Smooth muscle cell (in vitro differentiated cells): ENCODE data around the gene FBLL1. TPM values are rescaled to one million over a fixed set of nuclear protein-coding genes. Genes with fewer than 3 reads are reported as not detected.

Experiments
- DNase-seq: peaks from one replicate; lab custom pipeline; 2025; ENCODE audit not compliant: unreplicated experiment; lab: John Stamatoyannopoulos, UW
- H2AFZ ChIP-seq: fragments of 200-600 bp; sonication (generic); 2 replicates; pipeline ENCODE4 v1.6.0; 2016; ENCODE audit warnings: antibody characterized with exemption, low read depth, mild to moderate bottlenecking
- H3F3A ChIP-seq: fragments of 200-600 bp; sonication (generic); 2 replicates; pipeline ENCODE4 v1.6.0; 2017; ENCODE audit warnings: antibody characterized with exemption, low read depth
- H3K27ac ChIP-seq: fragments of 200-600 bp; sonication (generic); 2 replicates; pipeline ENCODE4 v1.5.1; 2016; ENCODE audit warnings: low read depth, mild to moderate bottlenecking
- H3K27me3 ChIP-seq: fragments of 200-600 bp; sonication (generic); 2 replicates; pipeline ENCODE4 v1.6.1; 2016; ENCODE audit warnings: low read depth, mild to moderate bottlenecking
- H3K36me3 ChIP-seq: fragments of 200-600 bp; sonication (generic); 2 replicates; pipeline ENCODE4 v1.5.1; 2016; ENCODE audit warnings: low read depth
- H3K4me1 ChIP-seq: fragments of 200-600 bp; sonication (generic); 2 replicates; pipeline ENCODE4 v1.5.1; 2016; ENCODE audit warnings: low read depth
- H3K4me2 ChIP-seq: fragments of 200-600 bp; sonication (generic); 2 replicates; pipeline ENCODE4 v1.6.0; 2016; ENCODE audit warnings: mild to moderate bottlenecking
- H3K4me3 ChIP-seq: fragments of 200-600 bp; sonication (generic); 2 replicates; pipeline ENCODE4 v1.5.1; 2016; ENCODE audit warnings: mild to moderate bottlenecking
- H3K79me2 ChIP-seq: fragments of 200-600 bp; sonication (generic); 2 replicates; pipeline ENCODE4 v1.6.0; 2016; ENCODE audit warnings: low read depth, mild to moderate bottlenecking
- H3K9ac ChIP-seq: fragments of 200-600 bp; sonication (generic); 2 replicates; pipeline ENCODE4 v1.6.0; 2016; ENCODE audit warnings: low read depth
- H3K9me3 ChIP-seq: fragments of 200-600 bp; sonication (generic); replicated peaks from 2 replicates; pipeline ENCODE4 v1.5.1; 2016; ENCODE audit warnings: low read depth
- H4K20me1 ChIP-seq: fragments of 200-600 bp; sonication (generic); 2 replicates; pipeline ENCODE4 v1.6.0; 2016; ENCODE audit warnings: low read depth
- WGBS: methylation state at CpG from one replicate; pipeline ENCODE4 v1.1.7; 2016; ENCODE audit warnings: low lambda C conversion rate; 5-methylcytosine and 5-hydroxymethylcytosine counted together
- polyA plus RNA-seq: library from polyadenylated mRNA; unstranded; fragments of >200 nt; fragmentation: Nextera tagmentation; extraction: Ambion mirVana; gene quantifications from 2 replicates; pipeline ENCODE4 v1.2.1, GENCODE V29; 2016
- total RNA-seq: library from RNA; depleted of rRNA; stranded (reverse); fragments of >200 nt; gene quantifications from 2 replicates; pipeline ENCODE4 v1.2.3, GENCODE V29; 2014
- TF ChIP-seq, protein P1 (sequence below): fragments of 200-600 bp; sonication (generic); IDR thresholded peaks from 2 replicates; pipeline ENCODE4 v1.5.1; 2017; ENCODE audit warnings: borderline replicate concordance, mild to moderate bottlenecking, antibody characterized with exemption; ENCODE audit not compliant: insufficient read depth, poor library complexity, severe bottlenecking

The FBLL1 gene
- total and polyA plus RNA-seq, 2 experiments from 2014 or later, result 0.30 to 1.0 TPM

DNA sequence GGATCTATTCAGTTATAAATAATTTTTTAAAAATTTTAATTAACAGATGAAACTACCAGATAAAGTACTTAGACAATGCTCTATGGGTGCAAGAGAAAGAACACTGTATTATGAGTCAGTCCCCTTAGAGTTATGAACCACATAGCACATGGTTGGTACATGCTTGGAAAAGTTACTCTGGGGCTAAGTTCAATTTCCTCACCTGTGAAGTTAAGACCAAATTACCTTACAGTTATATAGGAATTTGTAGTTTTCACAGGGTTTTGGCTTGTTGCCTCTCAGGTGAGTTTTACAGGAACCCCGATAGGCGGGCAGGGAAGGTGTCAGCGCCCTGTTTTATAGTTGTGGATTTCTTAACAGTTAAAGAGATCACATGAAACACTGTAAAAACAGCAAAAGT, 48.9 kb downstream of the FBLL1 start:
- Histone ChIP-seq H3K9ac (peak overlapping the region; percentile 86), H3K27me3 (no peaks in the 10 kb centered on the region), H3K4me3 (peak overlapping the region; percentile 91), H3K79me2 (peaks cover 55% of the 10 kb centered on the region), H3K4me1 (peaks cover 27% of the 10 kb centered on the region), H3K4me2 (peak overlapping the region; percentile 98), H3K9me3 (no peaks in the 10 kb centered on the region), H3K27ac (peak overlapping the region; percentile 82), H4K20me1 (peaks cover 54% of the 10 kb centered on the region), H3F3A (peaks cover 3% of the 10 kb centered on the region), H2AFZ (no peak overlapping the region), H3K36me3 (no peaks in the 10 kb centered on the region)
- TF ChIP-seq, protein P1, sequence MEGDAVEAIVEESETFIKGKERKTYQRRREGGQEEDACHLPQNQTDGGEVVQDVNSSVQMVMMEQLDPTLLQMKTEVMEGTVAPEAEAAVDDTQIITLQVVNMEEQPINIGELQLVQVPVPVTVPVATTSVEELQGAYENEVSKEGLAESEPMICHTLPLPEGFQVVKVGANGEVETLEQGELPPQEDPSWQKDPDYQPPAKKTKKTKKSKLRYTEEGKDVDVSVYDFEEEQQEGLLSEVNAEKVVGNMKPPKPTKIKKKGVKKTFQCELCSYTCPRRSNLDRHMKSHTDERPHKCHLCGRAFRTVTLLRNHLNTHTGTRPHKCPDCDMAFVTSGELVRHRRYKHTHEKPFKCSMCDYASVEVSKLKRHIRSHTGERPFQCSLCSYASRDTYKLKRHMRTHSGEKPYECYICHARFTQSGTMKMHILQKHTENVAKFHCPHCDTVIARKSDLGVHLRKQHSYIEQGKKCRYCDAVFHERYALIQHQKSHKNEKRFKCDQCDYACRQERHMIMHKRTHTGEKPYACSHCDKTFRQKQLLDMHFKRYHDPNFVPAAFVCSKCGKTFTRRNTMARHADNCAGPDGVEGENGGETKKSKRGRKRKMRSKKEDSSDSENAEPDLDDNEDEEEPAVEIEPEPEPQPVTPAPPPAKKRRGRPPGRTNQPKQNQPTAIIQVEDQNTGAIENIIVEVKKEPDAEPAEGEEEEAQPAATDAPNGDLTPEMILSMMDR, result no peak
- DNase-seq, result no peak
- WGBS, result 24% methylated on average over 3 of the region's 3 CpGs

DNA sequence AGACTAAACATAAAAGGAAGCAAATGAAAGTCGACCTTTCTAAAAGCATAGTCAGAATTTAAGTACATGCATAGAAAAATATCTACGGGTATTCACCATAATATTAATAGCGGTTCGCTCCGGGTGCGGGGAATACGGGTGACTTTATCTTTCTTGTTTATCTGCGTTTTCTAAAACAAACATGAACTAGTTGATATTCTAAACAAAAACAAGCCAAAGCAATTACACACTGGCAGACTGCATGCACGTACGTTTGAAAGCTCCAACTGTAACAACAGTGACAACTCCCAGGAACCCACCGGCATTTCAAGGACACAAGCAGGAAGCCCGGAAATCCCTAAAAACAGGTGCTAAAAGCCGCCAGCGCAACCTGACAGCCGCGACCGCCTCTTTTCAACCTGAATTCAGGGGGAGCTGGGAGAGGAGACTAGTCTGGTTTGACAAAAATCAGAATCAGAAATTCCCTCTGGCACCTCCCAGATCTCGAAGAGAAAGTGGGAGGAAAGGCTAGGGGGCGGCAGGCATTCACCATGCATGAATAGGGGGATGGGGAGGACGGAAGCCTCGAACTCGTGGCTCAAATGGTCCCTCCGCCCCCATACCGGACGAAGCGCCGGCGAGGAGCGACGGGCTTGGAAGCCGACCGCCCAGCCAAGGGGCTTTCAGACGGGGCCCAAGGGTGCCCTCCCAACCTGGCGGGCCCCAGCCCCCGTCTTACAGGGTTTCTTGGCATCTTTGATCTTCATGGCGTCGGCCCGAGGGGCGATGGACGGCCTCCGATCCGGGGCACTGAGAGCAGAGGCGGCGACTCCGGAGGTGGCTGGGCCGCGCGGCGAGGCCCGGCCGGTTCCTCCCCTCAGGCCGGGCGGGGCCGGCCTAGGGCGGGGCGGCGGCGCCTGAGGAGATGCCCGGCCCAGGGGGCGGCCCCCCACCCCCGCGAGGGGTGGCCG, 49.7 kb downstream of the FBLL1 start, which contains the start of gene PANK3:
Gene PANK3 (minus strand): TSS at position 831 of the 950 bp plus-strand sequence. CDS start 85 bp downstream, at position 746.
- Histone ChIP-seq H3K4me3 (peak within 1 kb of the TSS; percentile 91), H3K79me2 (peaks cover 50% of the 10 kb centered on the region), H3K27me3 (no peaks in the 10 kb centered on the region), H2AFZ (peak within 1 kb of the TSS; percentile 82), H4K20me1 (peaks cover 50% of the 10 kb centered on the region), H3K27ac (peak within 1 kb of the TSS; percentile 84), H3F3A (peaks cover 3% of the 10 kb centered on the region), H3K4me1 (peaks cover 27% of the 10 kb centered on the region), H3K36me3 (no peaks in the 10 kb centered on the region), H3K4me2 (peak within 1 kb of the TSS; percentile 98), H3K9ac (peak within 1 kb of the TSS; percentile 86), H3K9me3 (no peaks in the 10 kb centered on the region)
- DNase-seq, result no peak
- under 1% methylated on average over 43 of the region's 63 CpGs for WGBS
- TF ChIP-seq, protein P1, result no peak

DNA sequence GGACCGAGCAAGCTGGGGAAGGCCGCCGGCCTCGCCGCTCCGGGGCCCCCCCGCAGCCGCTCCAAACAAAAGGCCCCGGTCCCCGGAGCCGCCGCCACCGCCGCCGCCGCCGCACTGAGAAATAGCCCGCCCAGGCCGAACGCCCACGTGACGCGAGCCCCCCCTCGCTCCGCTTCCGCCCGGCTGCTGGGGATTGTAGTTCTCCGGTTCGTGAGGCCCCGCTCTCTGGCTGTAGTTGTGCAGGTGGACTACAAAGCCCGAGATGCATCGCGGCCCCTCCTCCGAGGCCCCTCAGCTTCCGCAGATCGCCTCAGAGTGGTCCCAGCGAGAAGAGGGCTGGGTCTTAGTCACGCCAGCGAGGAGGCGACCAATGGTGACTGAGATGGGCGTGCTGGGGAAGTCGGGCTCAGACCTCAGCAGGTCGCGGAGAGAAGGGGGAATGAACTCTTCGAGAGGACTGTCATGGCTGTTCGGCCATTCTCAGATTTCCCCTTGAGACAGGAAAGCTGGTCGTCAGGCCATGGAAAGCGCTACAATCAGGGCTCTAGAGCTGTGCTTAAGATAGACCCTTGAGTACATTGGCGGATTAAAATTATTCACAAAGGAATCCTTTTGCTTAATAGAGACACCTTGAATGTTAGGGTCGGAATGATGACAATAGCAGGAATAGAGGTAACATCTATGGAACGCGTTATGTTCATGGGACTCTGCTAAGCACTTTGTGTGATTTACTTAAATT, 50.6 kb downstream of the FBLL1 start:
- peak overlapping the region; percentile 98 for H3K4me2 ChIP-seq
- H3K79me2 ChIP-seq, result peaks cover 44% of the 10 kb centered on the region
- H4K20me1 ChIP-seq, result peaks cover 44% of the 10 kb centered on the region
- peak overlapping the region; percentile 84 for H3K27ac ChIP-seq
- H3F3A ChIP-seq, result peaks cover 3% of the 10 kb centered on the region
- H3K27me3 ChIP-seq, result no peaks in the 10 kb centered on the region
- no peaks in the 10 kb centered on the region for H3K9me3 ChIP-seq
- H3K4me1 ChIP-seq, result peaks cover 27% of the 10 kb centered on the region
- 3% methylated on average over 33 of the region's 52 CpGs for WGBS
- peak overlapping the region; percentile 82 for H2AFZ ChIP-seq
- peak; percentile 94 for DNase-seq
- TF ChIP-seq, protein P1, result no peak
- peak overlapping the region; percentile 86 for H3K9ac ChIP-seq
- no peaks in the 10 kb centered on the region for H3K36me3 ChIP-seq
- H3K4me3 ChIP-seq, result peak overlapping the region; percentile 91
